Thyroid gland (tissue), 4 donors: ENCODE results near the gene GRXCR1. TPM values are rescaled to one million over a fixed set of nuclear protein-coding genes. Genes with fewer than 3 reads are reported as not detected.

ENCODE experiments used
- DNase-seq, 2 donors: peaks; one replicate each; pipeline ENCODE4 v3.0.0-alpha.2; 2019
- H3K27ac ChIP-seq, 3 donors: fragments of 200-600 bp; sonication (generic); 1 replicate in 2 of 3; 2 replicates in 1 of 3; pipeline ENCODE4 v1.5.1; 2016 to 2019; ENCODE audit warnings: mild to moderate bottlenecking in 1 of 3, moderate library complexity in 1 of 3
- H3K27me3 ChIP-seq: fragments of 200-600 bp; sonication (generic); one replicate; pipeline ENCODE4 v1.5.1; 2019
- H3K36me3 ChIP-seq, 2 donors: fragments of 200-600 bp; sonication (generic); one replicate each; pipeline ENCODE4 v1.5.1; 2016 to 2019
- H3K4me1 ChIP-seq, 2 donors: fragments of 200-600 bp; sonication (generic); one replicate each; pipeline ENCODE4 v1.5.1; 2017 to 2019
- H3K4me3 ChIP-seq, 3 donors: fragments of 200-600 bp; sonication (generic); replicated peaks in 1 of 3; 1 replicate in 2 of 3; 2 replicates in 1 of 3; pipeline ENCODE4 v1.5.1; 2016; ENCODE audit warnings: mild to moderate bottlenecking in 1 of 3
- H3K9me3 ChIP-seq: fragments of 200-600 bp; sonication (generic); one replicate; pipeline ENCODE4 v1.5.1; 2017
- CTCF ChIP-seq, 6 experiments: fragments of 200-600 bp in 3 of 6; fragments of 450-650 bp in 3 of 6; sonication (generic) in 3 of 6; IDR thresholded peaks; one replicate each; pipeline ENCODE4 v1.5.1; 2016 to 2019; ENCODE audit warnings: antibody characterized with exemption in 6 of 6, mild to moderate bottlenecking in 2 of 6, inconsistent platforms in 1 of 6, moderate library complexity in 1 of 6
- POLR2A ChIP-seq, 2 donors: fragments of 450-650 bp; IDR thresholded peaks; one replicate each; pipeline ENCODE4 v1.6.1; 2017; ENCODE audit warnings: antibody characterized with exemption in 2 of 2, mild to moderate bottlenecking in 2 of 2, moderate library complexity in 1 of 2
- WGBS, 2 donors: methylation state at CpG; one replicate each; pipeline ENCODE4 v1.1.5; 2017; 5-methylcytosine and 5-hydroxymethylcytosine counted together
- intact Hi-C: fragments of 100-400 bp; cut with DNase I; formaldehyde crosslinking; loops from one replicate; pipeline ENCODE4 v1.15.1; 2023
- total RNA-seq, 4 donors: library from RNA; depleted of rRNA; stranded (reverse); fragments of >200 nt; gene quantifications; one replicate each; pipeline ENCODE4 v1.2.3, GENCODE V29; 2016

The GRXCR1 gene
- total RNA-seq, 4 donors from 2014 or later, result not detected

- H3K27ac ChIP-seq, result no peak overlapping the region
- H3K4me1 ChIP-seq, result no peaks in the 10 kb centered on the region
- TF ChIP-seq CTCF (IDR thresholded peaks at IDR 0.05) (no peak), POLR2A (IDR thresholded peaks at IDR 0.05) (no peak)
- peak in 1 of 2 donors; percentile 9 for DNase-seq
- H3K27me3 ChIP-seq, result no peaks in the 10 kb centered on the region
- H3K36me3 ChIP-seq, result no peaks in the 10 kb centered on the region
- no peak overlapping the region for H3K4me3 ChIP-seq
- 72 to 76% methylated on average over 6 of the region's 6 CpGs for WGBS, 2 donors
- intact Hi-C loops, result no loop called here
- no peaks in the 10 kb centered on the region for H3K9me3 ChIP-seq
These were observed 14.6 kb downstream of the GRXCR1 start for GRCh38 chr4:42906891-42907759.

- Histone ChIP-seq H3K4me3 (no peak overlapping the region), H3K36me3 (no peaks in the 10 kb centered on the region), H3K27me3 (no peaks in the 10 kb centered on the region), H3K4me1 (no peaks in the 10 kb centered on the region), H3K9me3 (no peaks in the 10 kb centered on the region), H3K27ac (no peak overlapping the region)
- intact Hi-C loops, result no loop called here
- DNase-seq, result no peak
- no peak for TF ChIP-seq POLR2A (IDR thresholded peaks at IDR 0.05)
- no peak for TF ChIP-seq CTCF (IDR thresholded peaks at IDR 0.05)
- WGBS, 2 donors, result 80 to 90% methylated on average over 5 of the region's 5 CpGs
These were observed 17.9 kb downstream of the GRXCR1 start for GRCh38 chr4:42910459-42910858.

- TF ChIP-seq POLR2A (IDR thresholded peaks at IDR 0.05), result no peak
- TF ChIP-seq CTCF (IDR thresholded peaks at IDR 0.05), result no peak
- DNase-seq, result no peak
- WGBS, 2 donors, result 86 to 90% methylated on average over 4 of the region's 4 CpGs
- Histone ChIP-seq H3K27me3 (no peaks in the 10 kb centered on the region), H3K9me3 (no peaks in the 10 kb centered on the region), H3K27ac (no peak overlapping the region), H3K4me3 (no peak overlapping the region), H3K4me1 (no peaks in the 10 kb centered on the region), H3K36me3 (no peaks in the 10 kb centered on the region)
- intact Hi-C loops, result no loop called here
These were observed 22.4 kb downstream of the GRXCR1 start for GRCh38 chr4:42914937-42915336.

- no peaks in the 10 kb centered on the region for H3K27me3 ChIP-seq
- TF ChIP-seq CTCF (IDR thresholded peaks at IDR 0.05) (no peak), POLR2A (IDR thresholded peaks at IDR 0.05) (no peak)
- no peak for DNase-seq
- H3K27ac ChIP-seq, result no peak overlapping the region
- H3K36me3 ChIP-seq, result no peaks in the 10 kb centered on the region
- intact Hi-C loops, result no loop called here
- H3K9me3 ChIP-seq, result no peaks in the 10 kb centered on the region
- no peak overlapping the region for H3K4me3 ChIP-seq
- WGBS, 2 donors, result 50 to 57% methylated on average over 1 of the region's 1 CpG
- H3K4me1 ChIP-seq, result no peaks in the 10 kb centered on the region
These were observed 23.0 kb downstream of the GRXCR1 start for GRCh38 chr4:42915484-42915883.

DNA sequence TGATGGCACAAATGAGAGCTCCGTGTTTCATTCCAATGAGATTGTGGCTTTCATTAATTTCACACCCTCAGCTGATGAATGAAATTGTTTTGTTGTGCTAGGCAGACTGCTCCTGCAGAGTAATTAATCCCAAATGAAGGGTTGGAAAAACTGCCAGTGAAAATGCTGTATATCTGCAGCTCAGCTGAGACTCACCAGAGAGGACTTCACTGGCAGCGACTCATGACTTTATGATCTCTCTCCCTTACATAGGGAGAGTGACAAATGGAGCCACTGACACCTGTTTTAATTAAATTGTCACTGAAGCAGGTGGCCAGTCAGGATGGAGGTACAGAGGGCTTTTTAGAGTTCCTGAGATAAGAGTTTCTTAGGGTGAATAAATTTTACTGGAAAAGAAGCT is 24.8 kb downstream of the GRXCR1 start:
- Histone ChIP-seq H3K4me3 (no peak overlapping the region), H3K36me3 (no peaks in the 10 kb centered on the region), H3K27me3 (no peaks in the 10 kb centered on the region), H3K4me1 (no peaks in the 10 kb centered on the region), H3K27ac (no peak overlapping the region), H3K9me3 (no peaks in the 10 kb centered on the region)
- no peak for DNase-seq
- WGBS, 2 donors, result 90 to 98% methylated on average over 2 of the region's 2 CpGs
- TF ChIP-seq POLR2A (IDR thresholded peaks at IDR 0.05) (no peak), CTCF (IDR thresholded peaks at IDR 0.05) (no peak)
- intact Hi-C loops, result no loop called here
